Tibial artery (tissue), 4 donors: Measurements from ENCODE around the gene OR10A3.

Source experiments
- DNase-seq, 2 donors: peaks; one replicate each; pipeline ENCODE4 v3.0.0-alpha.2; 2019
- H3K27ac ChIP-seq, 2 donors: fragments of 200-600 bp; sonication (generic) in 1 of 2; 1 replicate in 1 of 2; 2 replicates in 1 of 2; pipeline ENCODE4 v1.5.1; 2018 to 2019; ENCODE audit warnings: mild to moderate bottlenecking in 1 of 2
- H3K27me3 ChIP-seq, 2 donors: fragments of 200-600 bp; sonication (generic) in 1 of 2; one replicate each; pipeline versions ENCODE4 v1.5.1 to v1.6.0; 2016 to 2019
- H3K36me3 ChIP-seq, 3 donors: fragments of 200-600 bp; sonication (generic) in 2 of 3; one replicate each; pipeline ENCODE4 v1.5.1; 2016 to 2019; ENCODE audit warnings: mild to moderate bottlenecking in 2 of 3
- H3K4me1 ChIP-seq, 4 donors: fragments of 200-600 bp; sonication (generic) in 2 of 4; 1 replicate in 3 of 4; 2 replicates in 1 of 4; pipeline ENCODE4 v1.5.1; 2016 to 2019
- H3K4me3 ChIP-seq, 2 donors: fragments of 200-600 bp; sonication (generic) in 1 of 2; 1 replicate in 1 of 2; 2 replicates in 1 of 2; pipeline ENCODE4 v1.5.1; 2018 to 2019; ENCODE audit warnings: mild to moderate bottlenecking in 2 of 2
- H3K9me3 ChIP-seq, 3 donors: fragments of 200-600 bp; sonication (generic) in 1 of 3; one replicate each; pipeline ENCODE4 v1.5.1; 2016 to 2019
- CTCF ChIP-seq, 2 experiments: fragments of 200-600 bp in 1 of 2; fragments of 450-650 bp in 1 of 2; IDR thresholded peaks; one replicate each; pipeline ENCODE4 v1.5.1; 2017 to 2019; ENCODE audit warnings: antibody characterized with exemption in 2 of 2, mild to moderate bottlenecking in 1 of 2, moderate library complexity in 1 of 2
- intact Hi-C: fragments of 100-400 bp; cut with DNase I; formaldehyde crosslinking; loops from one replicate; pipeline ENCODE4 v1.15.0; 2023; ENCODE audit warnings: low total_unique reads

OR10A3 gene

DNA sequence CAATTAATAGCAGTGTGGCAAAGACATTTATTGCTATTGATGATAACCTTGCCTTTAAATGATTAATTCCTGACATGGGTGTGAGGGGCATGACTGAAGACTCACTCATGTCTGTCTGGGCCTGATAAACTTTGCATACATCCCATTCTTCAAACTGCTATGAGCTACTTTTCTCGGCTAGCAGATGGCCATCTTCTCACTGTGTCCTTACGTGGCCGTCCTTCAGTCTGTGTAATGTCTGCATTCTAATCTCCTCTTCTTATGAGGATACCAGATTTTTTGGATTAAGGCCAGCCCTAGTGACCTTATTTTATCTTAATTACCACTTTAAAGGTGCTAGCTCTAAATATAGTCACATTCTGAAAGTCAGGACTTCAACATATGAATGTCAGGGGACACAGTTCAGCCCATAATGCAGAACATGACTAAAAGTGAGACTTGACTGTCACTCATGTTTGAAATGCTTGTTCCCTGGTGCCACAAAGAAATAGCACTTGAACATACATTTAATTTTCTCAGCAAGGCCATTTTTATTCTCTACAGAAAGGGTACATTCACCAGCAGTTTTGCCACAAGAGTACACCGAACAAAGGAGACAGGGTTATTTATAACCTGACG is 42.7 kb downstream of the OR10A3 start:
- no peak overlapping the region for H3K27ac ChIP-seq
- no peaks in the 10 kb centered on the region for H3K36me3 ChIP-seq
- H3K9me3 ChIP-seq = no peaks in the 10 kb centered on the region
- H3K4me1 ChIP-seq = no peaks in the 10 kb centered on the region
- intact Hi-C loops = no loop called here
- no peaks in the 10 kb centered on the region for H3K27me3 ChIP-seq
- no peak overlapping the region for H3K4me3 ChIP-seq
- TF ChIP-seq CTCF (IDR thresholded peaks at IDR 0.05) = no peak
- DNase-seq = no peak

GRCh38 chr11:7896009-7896785 is 45.3 kb downstream of the OR10A3 start:
- Histone ChIP-seq H3K27me3 (no peaks in the 10 kb centered on the region), H3K36me3 (no peaks in the 10 kb centered on the region), H3K4me3 (no peak overlapping the region), H3K4me1 (no peaks in the 10 kb centered on the region), H3K9me3 (no peaks in the 10 kb centered on the region), H3K27ac (no peak overlapping the region)
- no peak for TF ChIP-seq CTCF (IDR thresholded peaks at IDR 0.05)
- intact Hi-C loops = no loop called here
- DNase-seq = no peak

DNA sequence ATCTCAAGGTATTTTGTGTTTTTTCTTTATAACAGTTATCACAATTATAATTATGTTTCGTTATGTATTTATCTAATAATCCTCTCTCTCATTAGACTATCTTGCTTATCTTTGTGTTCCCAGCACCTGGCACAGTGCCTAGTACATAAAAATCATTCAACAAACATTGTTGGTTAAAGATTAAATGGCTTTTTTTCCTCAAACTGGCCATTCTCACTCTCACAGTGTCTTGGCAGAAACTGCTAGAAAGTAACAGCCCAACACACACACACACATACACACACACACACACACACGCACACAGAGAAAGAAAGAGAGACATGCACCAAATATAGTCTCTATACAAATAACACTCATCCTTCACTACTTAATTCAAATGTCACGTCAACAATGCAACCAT is 47.3 kb downstream of the OR10A3 start:
- H3K27ac ChIP-seq = no peak overlapping the region
- no peak for DNase-seq
- no peak overlapping the region for H3K4me3 ChIP-seq
- intact Hi-C loops = no loop called here
- H3K9me3 ChIP-seq = no peaks in the 10 kb centered on the region
- no peaks in the 10 kb centered on the region for H3K36me3 ChIP-seq
- peaks cover 0 to 2% of the 10 kb centered on the region in 2 donors for H3K27me3 ChIP-seq
- H3K4me1 ChIP-seq = no peaks in the 10 kb centered on the region
- TF ChIP-seq CTCF (IDR thresholded peaks at IDR 0.05) = no peak

DNA sequence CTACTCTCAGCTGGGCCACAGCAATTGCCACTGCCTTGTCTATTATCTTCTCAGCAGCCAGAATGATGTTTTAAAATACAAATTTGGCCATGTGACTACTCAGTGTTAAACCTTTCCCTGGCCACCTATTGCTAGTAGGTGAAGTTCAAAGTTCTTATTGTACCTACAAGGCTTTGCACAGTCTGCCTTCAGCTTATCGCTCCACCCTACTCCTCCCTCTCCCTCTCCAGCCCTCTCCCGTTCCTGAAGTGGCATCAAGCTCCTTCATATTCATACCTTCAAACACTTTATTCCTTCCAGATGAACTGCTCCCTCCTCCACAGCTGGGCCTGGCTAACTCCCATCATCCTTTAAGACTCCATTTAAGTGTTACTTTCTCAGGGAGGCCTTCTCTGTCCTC is 47.7 kb downstream of the OR10A3 start:
- no peaks in the 10 kb centered on the region for H3K9me3 ChIP-seq
- no peak for TF ChIP-seq CTCF (IDR thresholded peaks at IDR 0.05)
- peaks cover 0 to 2% of the 10 kb centered on the region in 2 donors for H3K27me3 ChIP-seq
- no peak overlapping the region for H3K4me3 ChIP-seq
- no peaks in the 10 kb centered on the region for H3K4me1 ChIP-seq
- intact Hi-C loops = no loop called here
- no peaks in the 10 kb centered on the region for H3K36me3 ChIP-seq
- no peak for DNase-seq
- H3K27ac ChIP-seq = no peak overlapping the region

DNA sequence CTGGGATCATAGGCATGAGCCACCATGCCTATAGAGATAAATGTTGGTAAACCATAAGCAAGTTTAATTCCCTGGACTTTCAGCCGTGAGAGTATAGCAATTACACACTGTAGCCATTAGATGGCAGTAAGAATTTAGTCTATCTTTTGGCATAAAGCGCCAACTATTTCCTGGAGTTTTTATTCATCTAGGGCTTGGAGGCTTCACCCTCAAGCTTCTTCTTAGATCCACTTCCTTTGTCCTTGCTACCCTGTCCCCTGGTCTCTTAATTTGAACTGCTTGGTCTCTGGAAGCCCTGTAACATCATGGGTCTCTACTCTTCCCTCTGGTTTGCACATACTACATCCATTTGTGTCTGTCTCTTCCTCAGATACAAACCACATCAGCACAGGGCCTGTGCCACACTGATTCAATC is 48.7 kb downstream of the OR10A3 start:
- no peak for DNase-seq
- H3K27ac ChIP-seq = no peak overlapping the region
- no peaks in the 10 kb centered on the region for H3K4me1 ChIP-seq
- no peaks in the 10 kb centered on the region for H3K36me3 ChIP-seq
- H3K9me3 ChIP-seq = no peaks in the 10 kb centered on the region
- H3K4me3 ChIP-seq = no peak overlapping the region
- intact Hi-C loops = no loop called here
- TF ChIP-seq CTCF (IDR thresholded peaks at IDR 0.05) = peak; percentile 52 to 58
- peaks cover 0 to 2% of the 10 kb centered on the region in 2 donors for H3K27me3 ChIP-seq
